Calu3 (cell line): ENCODE results near the gene ELOVL5. TPM values are rescaled to one million over a fixed set of nuclear protein-coding genes. Genes with fewer than 3 reads are reported as not detected.

Experiments
- BruUV-seq: library from RNA; stranded (reverse); fragments of 400-500 nt; replicated peaks from 2 replicates; lab custom pipeline; 2021; lab: Mats Ljungman, UMichigan
- CTCF ChIA-PET: fragments of 300-600 bp; sonication (Branson Sonifier 250); formaldehyde crosslinking; loops from one replicate; lab custom pipeline; 2022; ENCODE audit warnings: antibody characterized with exemption; lab: Charles Lee
- DNase-seq: peaks from one replicate; pipeline ENCODE4 v3.0.0; 2022
- H3K27ac Mint-ChIP-seq: one replicate; pipeline ENCODE4 v1.8.0; 2022; ENCODE audit warnings: mixed read lengths; ENCODE audit not compliant: unreplicated experiment
- H3K27me3 Mint-ChIP-seq: one replicate; pipeline ENCODE4 v1.8.0; 2022; ENCODE audit warnings: mixed read lengths; ENCODE audit not compliant: unreplicated experiment
- H3K36me3 Mint-ChIP-seq: one replicate; pipeline ENCODE4 v1.8.0; 2022; ENCODE audit warnings: mild to moderate bottlenecking, moderate library complexity, mixed read lengths; ENCODE audit not compliant: insufficient read depth, unreplicated experiment
- H3K4me1 Mint-ChIP-seq: one replicate; pipeline ENCODE4 v1.8.0; 2022; ENCODE audit warnings: mild to moderate bottlenecking, low read depth, mixed read lengths; ENCODE audit not compliant: unreplicated experiment
- H3K4me3 Mint-ChIP-seq: one replicate; pipeline ENCODE4 v1.8.0; 2022; ENCODE audit warnings: mild to moderate bottlenecking, low read depth, moderate library complexity, mixed read lengths; ENCODE audit not compliant: unreplicated experiment
- H3K9me3 Mint-ChIP-seq: one replicate; pipeline ENCODE4 v1.8.0; 2022; ENCODE audit warnings: low read depth, mixed read lengths; ENCODE audit not compliant: unreplicated experiment
- CTCF ChIP-seq: fragments of 200-600 bp; IDR thresholded peaks from one replicate; pipeline ENCODE4 v1.8.0; 2022; ENCODE audit warnings: antibody characterized with exemption; ENCODE audit not compliant: unreplicated experiment
- intact Hi-C: fragments of 100-400 bp; cut with micrococcal nuclease; formaldehyde crosslinking; loops from one replicate; pipeline ENCODE4 v1.10.0; 2022; ENCODE audit not compliant: unreplicated experiment
- total RNA-seq: library from RNA; stranded (reverse); gene quantifications from 2 replicates; pipeline ENCODE4 v1.2.3, GENCODE V29; 2022

ELOVL5 gene
- total RNA-seq, 1 experiment from 2014 or later: 114 TPM

DNA sequence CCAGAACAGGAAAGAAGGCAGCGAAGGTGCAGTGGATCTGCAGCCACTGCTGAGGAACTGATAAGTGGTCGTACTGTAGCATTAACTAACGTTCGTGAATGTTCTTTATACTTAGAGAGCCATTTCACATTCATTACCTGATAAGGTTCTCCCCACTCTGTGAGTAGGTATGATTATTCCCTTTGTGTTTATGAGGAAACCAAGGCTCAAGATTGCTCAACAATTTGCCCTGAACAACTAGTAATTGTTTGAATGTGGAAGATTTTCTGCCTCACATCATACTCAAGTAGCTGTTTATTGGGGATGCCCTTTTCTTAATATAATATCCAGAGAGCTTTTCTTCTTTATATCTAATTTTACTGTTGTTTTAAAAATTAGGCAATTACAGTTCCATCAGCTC lies 24.9 kb upstream of the ELOVL5 start:
- Mint-ChIP-seq H3K4me1 (peaks cover 12% of the 10 kb centered on the region), H3K36me3 (no peaks in the 10 kb centered on the region), H3K9me3 (no peaks in the 10 kb centered on the region), H3K4me3 (no peak overlapping the region), H3K27me3 (peaks cover 19% of the 10 kb centered on the region), H3K27ac (no peak overlapping the region)
- intact Hi-C loops: no loop called here
- DNase-seq: no peak
- no TSS peak for BruUV-seq
- no peak for TF ChIP-seq CTCF
- CTCF ChIA-PET: no interaction called here

DNA sequence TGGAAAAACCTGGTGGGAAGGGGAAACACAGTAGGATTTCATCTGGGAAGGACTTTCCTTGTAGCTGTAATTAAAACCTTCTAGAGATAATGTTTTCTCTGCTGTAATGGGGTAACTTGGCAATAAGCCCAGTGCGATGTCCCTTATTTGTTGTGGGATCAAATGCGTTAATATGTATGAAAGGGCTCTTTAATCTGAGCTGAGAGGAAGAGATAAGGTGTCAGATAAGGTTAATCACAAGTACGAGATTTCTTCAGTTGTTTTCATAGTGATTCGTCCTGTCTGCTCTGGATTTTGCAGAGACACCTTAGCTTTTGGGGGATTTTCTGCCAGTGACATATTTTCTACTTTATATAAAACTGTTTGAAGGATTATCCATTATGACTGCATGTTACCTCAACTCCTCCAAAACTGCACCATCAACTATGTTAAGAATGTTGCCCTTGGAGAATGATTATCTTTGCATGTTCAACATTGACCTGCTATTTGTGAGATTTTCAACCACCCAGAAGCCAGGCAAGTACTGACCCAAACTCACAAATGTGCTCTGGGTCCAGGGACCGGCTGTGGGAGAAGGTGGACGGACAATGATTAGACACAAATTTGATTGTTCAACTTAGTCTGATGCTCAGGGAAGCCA lies 21.2 kb upstream of the ELOVL5 start:
- no peak overlapping the region for H3K27ac Mint-ChIP-seq
- no peak overlapping the region for H3K4me3 Mint-ChIP-seq
- peaks cover 12% of the 10 kb centered on the region for H3K4me1 Mint-ChIP-seq
- no peaks in the 10 kb centered on the region for H3K36me3 Mint-ChIP-seq
- CTCF ChIA-PET: interaction anchor here (0.6 kb wide), 1 partner anchor 10 kb away, joined by 5 read pairs; no protein-coding TSS in a partner anchor
- no TSS peak for BruUV-seq
- TF ChIP-seq CTCF: no peak
- DNase-seq: no peak
- H3K27me3 Mint-ChIP-seq: peaks cover 8% of the 10 kb centered on the region
- H3K9me3 Mint-ChIP-seq: no peaks in the 10 kb centered on the region
- intact Hi-C loops: no loop called here

GRCh38 chr6:53369051-53369450 lies 20.3 kb upstream of the ELOVL5 start:
- Mint-ChIP-seq H3K27me3 (no peaks in the 10 kb centered on the region), H3K9me3 (no peaks in the 10 kb centered on the region), H3K4me3 (no peak overlapping the region), H3K36me3 (no peaks in the 10 kb centered on the region), H3K27ac (no peak overlapping the region), H3K4me1 (peaks cover 12% of the 10 kb centered on the region)
- intact Hi-C loops: no loop called here
- no peak for TF ChIP-seq CTCF
- DNase-seq: no peak
- no TSS peak for BruUV-seq
- CTCF ChIA-PET: no interaction called here

- no peak for TF ChIP-seq CTCF
Measured at GRCh38 chr6:53366128-53366641, 17.4 kb upstream of the ELOVL5 start.

More at GRCh38 chr6:53366128-53366641, 17.4 kb upstream of the ELOVL5 start:
- CTCF ChIA-PET: no interaction called here
- no peak overlapping the region for H3K4me3 Mint-ChIP-seq
- no peaks in the 10 kb centered on the region for H3K27me3 Mint-ChIP-seq
- no TSS peak for BruUV-seq
- intact Hi-C loops: no loop called here
- no peaks in the 10 kb centered on the region for H3K9me3 Mint-ChIP-seq
- no peaks in the 10 kb centered on the region for H3K36me3 Mint-ChIP-seq
- H3K27ac Mint-ChIP-seq: no peak overlapping the region
- H3K4me1 Mint-ChIP-seq: peaks cover 18% of the 10 kb centered on the region
- DNase-seq: no peak
